NCI-H128 (cell line): ENCODE data around the gene CLNK.

ENCODE experiments used
- DNase-seq: peaks from one replicate; lab custom pipeline; 2025; ENCODE audit not compliant: unreplicated experiment; lab: John Stamatoyannopoulos, UW

Gene CLNK, protein sequence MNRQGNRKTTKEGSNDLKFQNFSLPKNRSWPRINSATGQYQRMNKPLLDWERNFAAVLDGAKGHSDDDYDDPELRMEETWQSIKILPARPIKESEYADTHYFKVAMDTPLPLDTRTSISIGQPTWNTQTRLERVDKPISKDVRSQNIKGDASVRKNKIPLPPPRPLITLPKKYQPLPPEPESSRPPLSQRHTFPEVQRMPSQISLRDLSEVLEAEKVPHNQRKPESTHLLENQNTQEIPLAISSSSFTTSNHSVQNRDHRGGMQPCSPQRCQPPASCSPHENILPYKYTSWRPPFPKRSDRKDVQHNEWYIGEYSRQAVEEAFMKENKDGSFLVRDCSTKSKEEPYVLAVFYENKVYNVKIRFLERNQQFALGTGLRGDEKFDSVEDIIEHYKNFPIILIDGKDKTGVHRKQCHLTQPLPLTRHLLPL

GRCh38 chr4:10684631-10685030 lies at the start of gene CLNK:
TSS of gene CLNK (minus strand) at chr4:10684768. CDS start at chr4:10667869, 16,899 bp downstream.
- no peak for DNase-seq

DNA sequence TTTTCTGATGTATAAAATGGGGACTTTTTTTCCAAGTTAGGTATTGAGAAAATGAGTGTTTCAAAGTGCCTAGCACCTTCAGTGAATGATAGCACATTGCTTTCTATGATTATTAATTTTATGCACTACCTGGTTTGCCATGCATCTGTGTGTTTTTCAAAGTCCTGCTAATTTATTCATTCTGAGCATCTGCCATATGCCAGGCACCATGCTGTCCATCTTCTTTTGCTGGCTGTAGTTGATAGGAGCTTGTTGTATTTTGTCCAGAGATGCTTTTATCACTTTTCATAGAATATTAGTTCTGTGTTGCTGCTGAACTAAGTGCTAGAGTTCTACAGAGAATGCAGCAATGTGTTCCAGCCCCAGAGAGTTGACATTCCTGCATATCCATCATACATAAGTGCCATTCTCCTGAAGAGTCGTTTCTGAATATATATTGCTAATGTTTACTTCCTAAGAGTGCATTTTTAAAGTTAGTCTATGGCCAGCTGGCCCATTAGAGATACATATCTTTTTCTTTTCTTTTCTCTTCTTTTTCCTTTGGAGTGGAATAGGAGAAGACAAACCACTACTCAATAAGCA lies 49.0 kb upstream of the CLNK start:
- no peak for DNase-seq

- DNase-seq: no peak
These were observed 48.4 kb upstream of the CLNK start for GRCh38 chr4:10732914-10733415.

DNA sequence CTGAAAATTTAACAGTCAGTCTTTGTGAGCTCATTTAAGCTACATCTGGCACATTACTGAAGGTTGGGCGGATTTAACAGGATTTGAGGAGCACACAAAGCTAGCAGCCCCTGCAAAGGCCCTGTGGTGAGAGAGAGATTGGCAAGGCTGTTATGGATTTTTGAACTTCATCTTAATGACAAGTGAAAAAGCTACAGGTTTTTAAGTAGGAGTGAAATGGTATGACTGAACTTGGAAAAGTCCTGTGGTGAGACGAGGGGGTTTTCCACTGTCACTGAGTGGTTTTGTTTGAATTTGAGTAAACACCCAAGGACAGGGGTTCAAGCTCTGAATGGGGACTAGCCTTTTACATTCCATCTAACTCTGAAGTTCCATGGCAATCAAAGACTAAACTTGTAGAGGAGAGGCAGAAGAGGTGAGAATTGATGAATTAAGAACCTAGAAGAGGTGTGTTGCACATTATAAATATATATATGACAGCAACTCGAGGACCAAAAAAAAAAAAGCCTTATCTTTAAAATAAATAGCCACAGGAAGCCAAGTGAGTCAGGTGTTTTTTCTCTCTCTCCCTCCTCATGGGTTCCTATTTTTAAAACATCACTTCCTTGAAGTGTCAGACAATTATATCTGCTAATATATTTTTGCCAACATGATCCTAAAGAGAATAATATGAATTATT lies 47.8 kb upstream of the CLNK start:
- DNase-seq: no peak

- no peak for DNase-seq
These were observed 47.1 kb upstream of the CLNK start for GRCh38 chr4:10731690-10732089.

- DNase-seq: no peak
These were observed 46.6 kb upstream of the CLNK start for GRCh38 chr4:10731162-10731561.

DNA sequence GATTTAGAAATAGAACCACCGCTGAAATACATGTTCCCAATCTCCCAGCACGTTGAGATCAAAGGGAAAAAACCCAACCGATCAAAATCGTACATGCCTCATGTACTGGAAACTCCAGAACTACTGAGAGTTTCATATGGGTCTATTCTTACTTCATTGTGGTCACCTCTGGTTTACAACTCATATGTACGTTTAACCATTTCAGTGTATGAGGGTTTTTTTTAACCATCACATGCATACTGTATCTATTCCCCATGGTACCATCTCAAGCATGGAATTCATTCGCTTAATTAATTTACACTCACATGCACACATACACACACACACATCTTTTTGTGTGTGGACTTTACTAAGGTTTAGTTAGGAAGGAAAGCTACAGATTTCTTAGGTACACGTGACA lies 46.0 kb upstream of the CLNK start:
- DNase-seq: no peak

DNA sequence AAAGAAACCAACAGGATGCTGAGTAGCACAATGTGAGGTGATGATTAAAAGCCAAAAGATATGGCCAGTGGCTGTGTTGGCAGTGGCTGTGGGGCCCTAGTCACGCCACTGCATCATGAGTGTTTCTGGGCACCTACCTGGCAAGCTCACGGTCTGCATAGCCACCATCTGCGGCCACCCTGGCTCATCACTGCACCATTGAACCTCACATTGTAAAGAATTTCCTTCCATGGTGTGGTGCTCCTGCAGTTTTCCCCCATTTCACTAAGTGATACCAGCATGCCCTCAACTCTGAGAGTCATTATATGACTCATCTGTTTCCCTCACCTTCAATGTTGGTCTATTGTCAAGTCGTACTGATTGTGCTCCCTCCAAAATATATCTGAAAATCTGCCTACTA lies 45.5 kb upstream of the CLNK start:
- DNase-seq: no peak

DNA sequence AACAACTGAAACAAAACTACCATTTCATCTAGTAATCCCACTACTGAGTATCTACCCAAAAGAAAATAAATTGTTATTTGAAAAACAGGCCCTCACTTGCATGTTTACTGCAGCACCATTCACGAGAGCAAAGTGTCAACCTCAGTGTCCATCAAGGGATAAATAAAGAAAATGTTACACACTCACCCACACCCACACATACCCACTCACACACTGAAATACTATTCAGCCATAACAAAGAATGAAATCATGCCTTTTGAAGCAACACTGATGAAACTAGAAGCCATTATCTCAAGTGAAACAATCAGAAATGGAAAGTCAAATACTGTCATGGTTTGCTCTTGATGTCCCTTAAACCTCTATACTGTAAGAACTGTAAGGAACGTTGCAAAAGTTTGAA lies 44.8 kb upstream of the CLNK start:
- no peak for DNase-seq

- no peak for DNase-seq
These were observed 43.4 kb upstream of the CLNK start for GRCh38 chr4:10728016-10728415.

- no peak for DNase-seq
These were observed 42.7 kb upstream of the CLNK start for GRCh38 chr4:10727140-10727880.

DNA sequence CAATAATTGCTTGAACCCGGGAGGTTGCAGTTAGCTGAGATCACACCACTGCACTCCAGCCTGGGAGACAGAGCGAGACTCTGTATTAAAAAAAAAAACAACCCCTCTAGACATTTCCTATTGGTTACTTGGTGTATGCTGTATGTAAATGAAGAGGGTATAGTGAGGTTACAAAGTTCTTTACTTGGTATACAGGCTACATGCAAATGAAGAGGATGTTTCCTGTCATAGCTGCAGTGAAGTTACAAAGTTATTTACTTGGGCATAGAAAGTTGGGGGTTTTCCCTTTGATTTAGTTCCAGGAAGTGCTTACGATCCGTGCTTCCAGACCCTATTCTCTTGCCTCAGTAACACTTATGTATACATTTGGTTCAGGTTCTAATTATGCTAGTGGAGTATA lies 38.4 kb upstream of the CLNK start:
- no peak for DNase-seq

DNA sequence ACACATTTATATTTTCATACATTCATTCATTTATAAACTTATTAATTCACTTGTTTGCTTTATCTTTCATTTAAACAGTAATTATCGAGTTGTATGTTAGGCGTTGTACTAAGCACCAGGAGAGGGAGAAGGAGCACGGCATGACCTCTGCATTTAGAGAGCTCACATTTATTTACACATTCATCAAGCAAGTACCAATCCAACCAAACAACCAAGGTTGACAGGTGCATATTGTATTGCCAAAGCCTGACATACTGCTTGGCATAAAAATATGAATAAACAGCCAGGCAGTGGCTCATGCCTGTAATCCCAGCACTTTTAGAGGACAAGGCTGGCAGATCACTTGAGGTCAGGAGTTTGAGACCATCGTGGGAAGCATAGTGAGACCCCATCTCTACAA lies 37.0 kb upstream of the CLNK start:
- DNase-seq: no peak

DNA sequence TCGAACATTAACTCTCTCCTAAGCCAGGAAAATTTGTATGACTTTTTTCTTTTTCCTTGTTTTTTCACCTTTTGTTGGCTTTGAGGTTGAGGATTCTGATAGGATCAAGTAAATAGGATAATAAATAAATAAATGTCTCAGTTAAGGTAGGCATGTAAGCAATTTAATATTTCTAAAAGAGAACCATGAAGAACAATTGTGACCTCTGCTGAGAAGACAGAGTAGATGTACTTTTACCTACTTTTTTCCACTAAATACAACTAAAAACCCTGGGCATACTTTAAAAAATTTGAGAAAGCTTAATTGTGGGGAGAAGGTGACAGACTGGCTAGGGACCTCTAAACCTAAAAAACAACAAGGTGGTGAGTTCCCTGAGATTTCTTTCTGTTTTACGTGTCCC lies 31.6 kb upstream of the CLNK start:
- DNase-seq: no peak

- no peak for DNase-seq
These were observed 31.1 kb upstream of the CLNK start for GRCh38 chr4:10715696-10716095.

DNA sequence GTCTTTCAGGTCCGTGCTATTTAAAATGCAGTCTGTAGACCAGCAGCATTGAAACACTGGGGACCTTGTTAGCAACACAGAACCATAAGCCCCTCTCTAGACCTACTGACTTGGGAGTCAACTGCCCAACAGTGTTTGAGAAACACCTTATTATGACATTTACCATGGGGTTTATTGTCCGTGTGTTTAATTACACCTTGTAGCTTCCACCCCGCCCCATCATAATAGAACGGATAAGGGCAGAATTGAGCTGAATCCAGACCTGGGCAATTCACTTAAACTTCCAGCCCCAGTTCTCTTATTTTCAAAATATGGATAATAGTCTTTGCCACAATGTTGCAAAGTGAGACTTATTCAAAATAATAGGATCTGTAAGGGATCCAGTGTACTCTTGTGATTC lies 30.6 kb upstream of the CLNK start:
- DNase-seq: no peak

- no peak for DNase-seq
These were observed 29.0 kb upstream of the CLNK start for GRCh38 chr4:10713591-10713990.

DNA sequence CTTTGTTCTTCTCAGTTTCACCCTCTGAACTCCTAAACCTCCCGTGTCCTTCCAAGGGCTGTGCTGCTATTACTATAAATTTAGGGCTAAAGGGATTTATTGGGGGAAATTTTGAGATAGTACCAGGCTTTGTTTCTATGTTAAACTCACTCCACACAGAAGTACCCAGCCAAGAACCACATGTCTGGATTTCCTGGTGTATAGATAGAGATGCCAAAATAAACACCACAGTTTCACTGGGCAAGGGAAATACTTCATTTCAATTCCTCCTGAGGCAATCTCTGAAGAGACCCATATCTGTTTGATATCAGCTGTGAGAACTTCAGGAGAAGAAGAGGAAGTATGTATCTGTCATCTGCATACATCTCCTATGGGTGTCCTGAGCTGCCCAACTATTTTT lies 21.7 kb upstream of the CLNK start:
- DNase-seq: no peak

- no peak for DNase-seq
These were observed 19.9 kb upstream of the CLNK start for GRCh38 chr4:10704430-10704810.

DNA sequence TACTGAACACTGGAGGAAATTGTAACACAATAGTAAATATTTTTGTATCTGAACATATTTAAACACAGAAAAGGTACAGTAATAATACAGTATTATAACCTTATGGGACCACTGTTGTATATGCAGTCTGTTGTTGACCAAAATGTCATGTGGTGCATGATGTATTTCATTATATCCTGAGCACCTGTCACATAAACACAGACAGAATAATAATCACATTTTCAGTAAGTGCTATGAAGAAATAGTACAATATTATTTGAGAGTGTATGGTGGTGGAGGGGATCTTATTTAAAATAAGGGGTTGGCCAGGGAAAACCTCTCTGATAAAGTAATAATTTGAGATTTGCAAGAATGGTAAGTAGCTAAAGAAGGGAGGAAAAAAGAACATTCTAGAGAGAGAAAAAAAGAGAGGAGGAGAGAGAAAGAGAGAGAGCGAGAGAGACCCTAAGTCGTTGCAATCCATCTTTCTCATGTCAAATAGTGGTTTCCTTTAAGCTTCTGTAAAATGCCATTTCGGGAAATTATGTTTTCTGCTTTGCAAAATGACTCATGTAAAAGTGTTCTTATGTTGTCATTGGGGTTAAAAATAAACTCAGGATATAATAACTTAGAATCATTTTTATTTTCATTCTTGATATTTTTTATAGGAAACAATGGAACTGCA lies 19.3 kb upstream of the CLNK start:
- no peak for DNase-seq

GRCh38 chr4:10703156-10703555 lies 18.6 kb upstream of the CLNK start:
- DNase-seq: no peak
